GM12892 (cell line): ENCODE data around the gene FGF2.

Experiments used
- POLR2A ChIP-seq: IDR thresholded peaks from 2 replicates; pipeline ENCODE4 v1.6.1; 2011; ENCODE audit warnings: low read depth, low read length, control low read depth
- POLR2AphosphoS5 ChIP-seq: IDR thresholded peaks from 2 replicates; pipeline ENCODE4 v1.6.1; 2011; ENCODE audit warnings: low read depth, low read length, control low read depth
- TAF1 ChIP-seq: IDR thresholded peaks from 2 replicates; pipeline ENCODE4 v1.6.1; 2011; ENCODE audit warnings: low read depth, mild to moderate bottlenecking, control low read depth, low read length, borderline replicate concordance

DNA sequence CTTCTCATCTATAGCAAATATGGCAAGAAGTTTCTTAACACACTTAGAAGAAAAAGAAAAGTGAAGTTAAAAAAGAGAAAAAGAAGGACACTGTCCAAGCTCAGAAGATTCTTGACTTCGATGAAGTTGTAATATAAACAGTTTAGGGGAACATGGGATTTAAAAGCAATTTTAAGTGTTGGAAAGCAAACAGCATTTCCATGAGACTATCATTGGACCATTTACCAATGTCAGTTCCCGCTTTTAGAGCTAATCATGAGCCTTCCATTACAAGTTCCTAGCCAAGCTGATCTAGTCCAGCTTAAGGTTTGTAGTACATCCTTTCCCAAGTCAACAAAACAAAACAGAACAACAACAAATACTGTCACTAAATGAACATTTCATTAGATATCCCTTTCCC, 45.1 kb upstream of the FGF2 start:
- TF ChIP-seq TAF1 (no peak), POLR2A (no peak), POLR2AphosphoS5 (no peak)
